K562 (cell line): Measurements from ENCODE around the gene ITPR3. TPM values are rescaled to one million over a fixed set of nuclear protein-coding genes. Genes with fewer than 3 reads are reported as not detected.
A peak's percentile ranks its signal among the peaks of the same experiment; 100 is the strongest.

Experiments
- ATAC-seq: fragments of 200-7000 bp; cut with Tn5 transposase; 3 replicates; pipeline ENCODE4 v1.9.1; 2020; ENCODE audit warnings: moderate library complexity
- BruUV-seq: library from RNA; stranded (reverse); fragments of 400-500 nt; replicated peaks from 2 replicates; lab custom pipeline; 2021; lab: Mats Ljungman, UMichigan
- CTCF ChIA-PET: fragments of 300-600 bp; formaldehyde crosslinking; extraction: SDS; loops from one replicate; lab custom pipeline; 2021; ENCODE audit warnings: low intra/inter-chr PET ratio; lab: Yijun Ruan, JAX
- POLR2A ChIA-PET: fragments of 300-600, 350-650 bp; sonication (Branson Sonifier 250); formaldehyde crosslinking; extraction: SDS; loops from one replicate; lab custom pipeline; 2021; ENCODE audit warnings: antibody characterized with exemption, inconsistent platforms; lab: Yijun Ruan, JAX
- DNase-seq, 4 experiments: peaks; one replicate each; pipeline versions ENCODE4 v3.0.0 to v3.0.0-alpha.2; 2011 to 2018; ENCODE audit warnings: low spot score in 3 of 4, mixed read lengths in 3 of 4; ENCODE audit errors: extremely low read depth in 1 of 4
- FAIRE-seq: peaks from 2 replicates; lab custom pipeline; 2011; peaks lifted over from hg19 to GRCh38; lab: Jason Lieb, UNC
- H2AFZ ChIP-seq: 2 replicates; pipeline ENCODE4 v1.6.0; 2011; ENCODE audit warnings: low read depth, low read length, control low read depth, inconsistent platforms
- H3K27ac ChIP-seq: fragments of 200-600 bp; 3 replicates; pipeline ENCODE4 v1.8.0; 2011; ENCODE audit warnings: low read depth, mild to moderate bottlenecking, control low read depth, inconsistent platforms, low read length, moderate library complexity, mixed read lengths; ENCODE audit errors: extremely low read depth
- H3K27me3 ChIP-seq, 2 experiments: fragments of 300-600 bp in 1 of 2; 2 replicates in 1 of 2; 3 replicates in 1 of 2; pipeline versions ENCODE4 v1.6.0 to v1.8.0; 2011; ENCODE audit warnings: inconsistent platforms in 2 of 2, low read length in 2 of 2, mild to moderate bottlenecking in 1 of 2, mixed read lengths in 1 of 2, moderate library complexity in 1 of 2; ENCODE audit not compliant: control insufficient read depth in 2 of 2, insufficient read depth in 2 of 2
- H3K36me3 ChIP-seq: fragments of 300-600 bp; 3 replicates; pipeline ENCODE4 v1.8.0; 2011; ENCODE audit warnings: mild to moderate bottlenecking, low read length, inconsistent platforms; ENCODE audit not compliant: control insufficient read depth, insufficient read depth
- H3K4me1 ChIP-seq, 2 experiments: fragments of 200-600 bp in 1 of 2; replicated peaks in 1 of 2; 2 replicates in 1 of 2; 3 replicates in 1 of 2; pipeline versions ENCODE4 v1.5.1 to v1.8.0; 2011; ENCODE audit warnings: inconsistent platforms in 2 of 2, low read length in 2 of 2, mild to moderate bottlenecking in 1 of 2, mixed read lengths in 1 of 2, moderate library complexity in 1 of 2; ENCODE audit not compliant: control insufficient read depth in 2 of 2, insufficient read depth in 2 of 2
- H3K4me2 ChIP-seq: 2 replicates; pipeline ENCODE4 v1.6.1; 2011; ENCODE audit warnings: low read length, control low read depth, inconsistent platforms, mixed read lengths; ENCODE audit not compliant: insufficient read depth
- H3K4me3 ChIP-seq: fragments of 200-600 bp; sonication (generic), shearing (Covaris generic); 2 replicates; pipeline ENCODE4 v1.5.1; 2016; ENCODE audit warnings: control low read depth, inconsistent platforms
- H3K79me2 ChIP-seq: fragments of 200-600 bp; 3 replicates; pipeline ENCODE4 v1.8.0; 2011; ENCODE audit warnings: low read length, inconsistent platforms; ENCODE audit not compliant: control insufficient read depth, insufficient read depth
- H3K9ac ChIP-seq, 2 experiments: 2 replicates each; pipeline versions ENCODE4 v1.6.0 to v1.6.1; 2011; ENCODE audit warnings: low read depth in 2 of 2, low read length in 2 of 2, control low read depth in 1 of 2, inconsistent platforms in 1 of 2, mild to moderate bottlenecking in 1 of 2, mixed read lengths in 1 of 2; ENCODE audit not compliant: insufficient read depth in 1 of 2
- H3K9me1 ChIP-seq: one replicate; pipeline ENCODE4 v1.6.0; 2011; ENCODE audit warnings: inconsistent platforms, mild to moderate bottlenecking, low read length, moderate library complexity; ENCODE audit not compliant: control insufficient read depth, insufficient read depth
- H3K9me3 ChIP-seq: replicated peaks from 2 replicates; pipeline ENCODE4 v1.5.1; 2011; ENCODE audit warnings: low read depth, low read length, inconsistent platforms; ENCODE audit not compliant: control insufficient read depth, insufficient read depth
- H4K20me1 ChIP-seq: replicated peaks from 2 replicates; pipeline ENCODE4 v1.6.1; 2011; ENCODE audit warnings: low read length, inconsistent platforms, mixed read lengths; ENCODE audit not compliant: control insufficient read depth, insufficient read depth
- CTBP1 ChIP-seq: fragments of 450-650 bp; IDR thresholded peaks from 2 replicates; pipeline ENCODE4 v1.6.1; 2016; ENCODE audit warnings: borderline replicate concordance
- EZH2 ChIP-seq: IDR thresholded peaks from 2 replicates; pipeline ENCODE4 v1.6.1; 2012; ENCODE audit warnings: low read depth, mild to moderate bottlenecking, inconsistent platforms, low read length, borderline replicate concordance
- NFXL1 ChIP-seq: fragments of 450-650 bp; formaldehyde crosslinking; IDR thresholded peaks from 2 replicates; pipeline ENCODE4 v1.4.0; 2021; ENCODE audit warnings: mild to moderate bottlenecking
- PHTF2 ChIP-seq: fragments of 250-450 bp; sonication (Bioruptor Pico); IDR thresholded peaks from 2 replicates; pipeline ENCODE4 v1.5.0; 2021; ENCODE audit warnings: mild to moderate bottlenecking
- POU5F1 ChIP-seq: fragments of 150-350 bp; IDR thresholded peaks from 2 replicates; pipeline ENCODE4 v1.6.1; 2014; ENCODE audit warnings: borderline replicate concordance, low read length, low read depth, mild to moderate bottlenecking; ENCODE audit not compliant: partially characterized antibody
- PRPF4 ChIP-seq: fragments of 200-400 bp; formaldehyde crosslinking; IDR thresholded peaks from one replicate; pipeline ENCODE4 v1.6.1; 2017; ENCODE audit warnings: low read length, low read depth, mild to moderate bottlenecking; ENCODE audit not compliant: insufficient read depth, poor library complexity, severe bottlenecking
- PTTG1 ChIP-seq: fragments of 450-650 bp; IDR thresholded peaks from 2 replicates; pipeline ENCODE4 v1.6.1; 2016; ENCODE audit warnings: low read depth, mild to moderate bottlenecking, missing genetic modification characterization, missing compliant biosample characterization
- ZNF277 ChIP-seq: fragments of 250-450 bp; sonication (Bioruptor Pico); IDR thresholded peaks from 2 replicates; pipeline ENCODE4 v1.8.0; 2022; ENCODE audit warnings: inconsistent platforms, mild to moderate bottlenecking, moderate library complexity, borderline replicate concordance
- ZNF354B ChIP-seq: fragments of 250-450 bp; sonication (Bioruptor Pico); IDR thresholded peaks from 2 replicates; pipeline ENCODE4 v1.4.0; 2020
- ZNF507 ChIP-seq: conservative IDR thresholded peaks from 2 replicates; pipeline ENCODE4 v1.6.1; 2017; ENCODE audit warnings: missing genetic modification characterization, missing compliant biosample characterization
- ZNF639 ChIP-seq, 2 experiments: fragments of 200-800 bp in 1 of 2; sonication (Bioruptor generic) in 1 of 2; sonication (generic) in 1 of 2; formaldehyde crosslinking in 1 of 2; IDR thresholded peaks in 1 of 2; conservative IDR thresholded peaks in 1 of 2; 2 replicates each; pipeline versions ENCODE4 v1.5.0 to v1.6.1; 2016 to 2020; ENCODE audit warnings: missing compliant biosample characterization in 1 of 2, missing genetic modification characterization in 1 of 2, missing genetic modification reagents in 1 of 2
- ZNF76 ChIP-seq: fragments of 250-450 bp; sonication (Bioruptor Pico); IDR thresholded peaks from 2 replicates; pipeline ENCODE4 v1.4.0; 2020; ENCODE audit warnings: mild to moderate bottlenecking, moderate library complexity, borderline replicate concordance
- WGBS: fragments of 100-300 bp; shearing (Covaris generic); methylation state at CpG from one replicate; pipeline ENCODE4 v1.1.6; 2016; ENCODE audit warnings: low coverage, mixed read lengths; ENCODE audit not compliant: insufficient coverage; ENCODE audit errors: missing lambda C conversion rate; 5-methylcytosine and 5-hydroxymethylcytosine counted together
- in situ Hi-C: fragments of 300-500 bp; cut with MboI; formaldehyde crosslinking; loops from 4 replicates; pipeline ENCODE4 v1.15.0; 2018; ENCODE audit warnings: inconsistent platforms, mixed read lengths
- intact Hi-C: fragments of 100-400 bp; cut with micrococcal nuclease; formaldehyde crosslinking; loops from 2 replicates; pipeline ENCODE4 v1.14.2; 2022
- polyA plus RNA-seq, 8 experiments: library from polyadenylated mRNA; depleted of rRNA in 4 of 8; stranded (reverse) in 5 of 8; unstranded in 3 of 8; fragments of >200 nt; fragmentation: Nextera tagmentation in 2 of 8; fragmentation: Illumina TruSeq in 1 of 8; extraction: Ambion mirVana in 2 of 8; extraction: Trizol in 1 of 8; gene quantifications; 2 replicates each; pipeline versions ENCODE4 v1.2.1 to v1.2.3, GENCODE V29; 2011 to 2014; ENCODE audit warnings: inconsistent platforms in 1 of 8, missing spikeins in 1 of 8
- total RNA-seq, 7 experiments: library from RNA; depleted of rRNA in 6 of 7; stranded (reverse); fragments of >200 nt in 6 of 7; fragmentation: Illumina TruSeq in 2 of 7; extraction: Trizol in 2 of 7; gene quantifications; 2 replicates each; pipeline versions ENCODE4 v1.2.1 to v1.2.3, GENCODE V29; 2011 to 2021; ENCODE audit warnings: low replicate concordance in 1 of 7
- TF ChIP-seq, protein P1 (sequence below): fragments of 450-650 bp; IDR thresholded peaks from 2 replicates; pipeline ENCODE4 v1.6.1; 2016
- TF ChIP-seq, protein P2 (sequence below), 2 experiments: IDR thresholded peaks in 1 of 2; conservative IDR thresholded peaks in 1 of 2; 2 replicates each; pipeline ENCODE4 v1.6.1; 2016; ENCODE audit warnings: low read depth in 2 of 2, mild to moderate bottlenecking in 1 of 2, missing compliant biosample characterization in 1 of 2, missing genetic modification characterization in 1 of 2, moderate library complexity in 1 of 2

ITPR3 gene
- total and polyA plus RNA-seq, 9 of the 15 experiments (the other 6 are each of a cell fraction or from before 2014, with no cell fraction given) = 0.39 to 35.7 (median 13.2) TPM

DNA sequence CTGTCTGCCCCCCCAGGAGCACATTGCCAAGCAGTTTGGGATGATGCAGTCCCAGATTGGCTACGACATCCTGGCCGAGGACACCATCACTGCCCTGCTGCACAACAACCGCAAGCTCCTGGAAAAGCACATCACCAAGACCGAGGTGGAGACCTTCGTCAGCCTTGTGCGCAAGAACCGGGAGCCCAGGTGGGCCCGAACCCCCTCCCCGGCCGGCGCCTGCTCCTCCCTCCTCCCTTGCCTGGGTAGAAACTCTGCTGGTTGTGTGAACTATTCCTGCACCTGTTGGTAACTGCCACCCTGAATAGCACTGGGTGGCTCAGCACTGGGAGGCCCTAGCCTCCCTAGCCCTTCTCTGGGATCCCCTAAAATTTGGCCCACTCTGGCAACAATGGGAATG is 46.7 kb downstream of the ITPR3 start (continued):
- TF ChIP-seq PTTG1 (tag) (no peak), NFXL1 (no peak)

- FAIRE-seq (no peak), DNase-seq (no peak), ATAC-seq (no peak)
- BruUV-seq = no TSS peak
- H3K9me3 ChIP-seq = no peaks in the 10 kb centered on the region
- in situ Hi-C loops = no loop called here
- 96% methylated on average over 8 of the region's 8 CpGs for WGBS
- H3K9ac ChIP-seq = peak overlapping the region in 1 of 2 experiments; percentile 85; a peak in 2 of 4 replicates
- ChIA-PET CTCF (no interaction called here), POLR2A (no interaction called here)
- no peaks in the 10 kb centered on the region for H3K27me3 ChIP-seq
- no peak overlapping the region for H3K27ac ChIP-seq
- no peaks in the 10 kb centered on the region for H3K79me2 ChIP-seq
- intact Hi-C loops = no loop called here
- no peaks in the 10 kb centered on the region for H3K9me1 ChIP-seq
- no peak overlapping the region for H3K4me3 ChIP-seq
- H3K4me2 ChIP-seq = no peak overlapping the region
- 0 out of 2 replicates have a peak, but pooled peaks cover 3% of the 10 kb centered on the region for H4K20me1 ChIP-seq
- peaks cover 93% of the 10 kb centered on the region for H3K36me3 ChIP-seq
- no peak overlapping the region for H2AFZ ChIP-seq
- peaks cover 0 to 31% of the 10 kb centered on the region in 2 experiments; a peak in 3 of 5 replicates for H3K4me1 ChIP-seq
- TF ChIP-seq POU5F1 (no peak), ZNF277 (no peak), ZNF507 (tag) (no peak), ZNF354B (no peak), CTBP1 (no peak), EZH2 (no peak), PRPF4 (no peak), ZNF639 (CRISPR knock-in tag; conservative IDR thresholded peaks at IDR 0.05 in 1 of 2, IDR thresholded peaks at IDR 0.05 in 1 of 2) (no peak), ZNF76 (no peak), PHTF2 (CRISPR knock-in tag) (no peak)
- TF ChIP-seq, protein P1, sequence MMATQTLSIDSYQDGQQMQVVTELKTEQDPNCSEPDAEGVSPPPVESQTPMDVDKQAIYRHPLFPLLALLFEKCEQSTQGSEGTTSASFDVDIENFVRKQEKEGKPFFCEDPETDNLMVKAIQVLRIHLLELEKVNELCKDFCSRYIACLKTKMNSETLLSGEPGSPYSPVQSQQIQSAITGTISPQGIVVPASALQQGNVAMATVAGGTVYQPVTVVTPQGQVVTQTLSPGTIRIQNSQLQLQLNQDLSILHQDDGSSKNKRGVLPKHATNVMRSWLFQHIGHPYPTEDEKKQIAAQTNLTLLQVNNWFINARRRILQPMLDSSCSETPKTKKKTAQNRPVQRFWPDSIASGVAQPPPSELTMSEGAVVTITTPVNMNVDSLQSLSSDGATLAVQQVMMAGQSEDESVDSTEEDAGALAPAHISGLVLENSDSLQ = no peak
- TF ChIP-seq, protein P2, sequence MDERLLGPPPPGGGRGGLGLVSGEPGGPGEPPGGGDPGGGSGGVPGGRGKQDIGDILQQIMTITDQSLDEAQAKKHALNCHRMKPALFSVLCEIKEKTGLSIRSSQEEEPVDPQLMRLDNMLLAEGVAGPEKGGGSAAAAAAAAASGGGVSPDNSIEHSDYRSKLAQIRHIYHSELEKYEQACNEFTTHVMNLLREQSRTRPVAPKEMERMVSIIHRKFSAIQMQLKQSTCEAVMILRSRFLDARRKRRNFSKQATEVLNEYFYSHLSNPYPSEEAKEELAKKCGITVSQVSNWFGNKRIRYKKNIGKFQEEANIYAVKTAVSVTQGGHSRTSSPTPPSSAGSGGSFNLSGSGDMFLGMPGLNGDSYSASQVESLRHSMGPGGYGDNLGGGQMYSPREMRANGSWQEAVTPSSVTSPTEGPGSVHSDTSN (CRISPR knock-in tag; IDR thresholded peaks at IDR 0.05; ENCODE audit: low read depth) = no peak
- TF ChIP-seq, protein P2 (tag; conservative IDR thresholded peaks at IDR 0.05; ENCODE audit: low read depth) = no peak
Measured at GRCh38 chr6:33668328-33668727, 47.2 kb downstream of the ITPR3 start.
